GM21737 (cell line): ENCODE data around the gene DBN1.

Experiments used
- ATAC-seq: cut with Tn5 transposase; IDR thresholded peaks from one replicate; pipeline ENCODE4 v1.9.1; 2021; ENCODE audit warnings: mild to moderate bottlenecking, moderate library complexity; ENCODE audit not compliant: unreplicated experiment

DBN1 gene

DNA sequence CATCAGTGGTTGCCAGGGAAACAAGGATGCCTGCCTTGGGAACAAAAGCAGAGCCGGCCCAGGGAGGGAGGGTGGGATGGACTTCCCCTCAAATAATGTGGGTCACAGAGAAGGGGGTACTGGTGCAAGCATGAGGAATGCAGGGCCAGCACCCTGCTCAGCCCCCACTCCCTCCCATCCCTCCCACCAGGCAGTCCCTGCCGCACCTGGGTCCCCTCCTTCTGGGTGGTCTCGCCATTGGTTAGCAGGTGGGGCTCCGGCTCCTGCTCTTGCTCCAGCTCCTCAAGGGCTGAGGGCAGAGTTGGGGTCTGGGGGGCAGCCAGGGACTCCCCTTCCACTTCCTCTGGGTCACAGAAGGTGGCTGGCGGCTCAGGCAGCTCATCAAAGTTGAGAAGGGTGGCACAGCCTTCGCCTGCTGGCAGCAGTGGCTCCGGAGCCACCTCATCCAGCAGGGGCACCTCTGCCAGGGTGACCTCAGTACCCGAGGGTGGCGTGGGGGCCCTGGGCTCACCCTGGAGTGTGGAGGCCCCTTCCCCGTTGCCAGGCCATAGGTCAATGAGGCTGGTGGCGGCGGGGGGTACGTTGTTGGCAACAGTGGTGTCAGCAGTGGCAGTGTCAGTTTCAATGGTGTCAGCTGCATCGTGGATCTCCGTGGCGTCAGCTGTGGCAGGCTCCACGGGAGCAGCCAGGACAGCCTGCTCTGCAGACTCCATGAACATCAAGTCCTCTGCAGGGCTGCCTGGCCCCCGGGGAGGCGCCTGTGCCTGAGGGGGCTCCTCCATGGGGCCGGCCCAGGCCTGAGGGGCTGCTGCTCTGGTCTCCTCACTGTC, 15.4 kb downstream of the DBN1 start:
- ATAC-seq, result no peak

DNA sequence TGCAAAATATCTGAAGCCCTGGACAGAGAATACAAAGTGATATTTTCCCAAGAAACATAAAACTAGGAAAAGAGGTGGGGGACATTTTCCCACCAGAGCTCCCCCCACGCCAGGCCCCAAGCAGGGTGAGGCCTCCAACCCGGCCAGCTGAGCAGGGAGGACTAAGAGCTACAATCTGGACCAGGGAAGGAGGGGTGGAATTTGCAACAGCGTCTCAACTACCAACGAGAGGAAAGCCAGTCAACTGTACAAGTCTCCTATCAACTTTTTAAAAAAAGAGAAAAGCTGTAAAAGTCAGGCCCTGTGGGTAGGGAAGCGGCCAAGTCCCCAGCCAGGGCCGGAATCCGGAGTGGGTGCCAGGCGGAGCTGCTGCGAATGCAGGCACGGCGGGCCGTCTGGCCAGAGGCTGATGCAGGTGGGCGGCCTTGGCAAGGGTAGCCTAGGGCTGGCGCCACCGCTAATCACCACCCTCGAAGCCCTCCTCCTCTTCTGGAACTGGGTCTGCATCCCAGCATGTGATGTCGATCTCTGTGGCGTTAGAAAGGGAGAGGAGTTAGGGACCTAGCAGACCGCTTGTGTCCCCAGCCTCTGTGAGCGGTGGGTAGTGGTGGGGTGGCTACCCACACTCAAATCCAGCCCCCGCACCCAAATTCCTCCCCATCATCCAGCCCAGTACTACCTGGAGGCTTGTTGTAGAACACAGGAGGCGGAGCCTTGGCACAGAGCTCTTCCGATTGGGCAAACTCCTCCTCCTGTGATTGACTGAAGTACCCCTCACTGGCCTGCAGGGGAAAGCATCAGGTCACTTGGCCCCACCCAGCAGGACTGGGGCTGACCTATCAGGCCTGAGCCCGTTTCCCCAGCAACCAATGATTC, 16.2 kb downstream of the DBN1 start:
- peak; percentile 20 for ATAC-seq

DNA sequence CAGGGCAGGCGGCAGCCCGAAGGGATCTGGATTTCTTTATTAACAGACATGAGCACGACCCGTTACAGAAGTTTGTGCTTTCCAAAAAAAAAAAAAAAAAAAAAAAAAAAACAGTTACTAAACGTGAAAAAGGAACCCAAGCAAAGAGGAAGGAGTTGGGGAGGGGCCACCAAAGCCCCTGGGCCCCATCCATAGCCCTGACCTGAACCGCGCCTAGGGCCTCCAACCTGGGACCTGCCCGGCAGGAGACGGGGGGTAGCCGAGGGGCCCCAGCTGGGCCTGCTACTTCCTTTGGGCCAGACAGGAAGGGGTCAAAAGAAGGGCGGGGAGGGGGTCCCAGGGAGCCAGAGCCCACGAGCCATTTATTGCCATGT, 16.9 kb downstream of the DBN1 start:
- no peak for ATAC-seq

DNA sequence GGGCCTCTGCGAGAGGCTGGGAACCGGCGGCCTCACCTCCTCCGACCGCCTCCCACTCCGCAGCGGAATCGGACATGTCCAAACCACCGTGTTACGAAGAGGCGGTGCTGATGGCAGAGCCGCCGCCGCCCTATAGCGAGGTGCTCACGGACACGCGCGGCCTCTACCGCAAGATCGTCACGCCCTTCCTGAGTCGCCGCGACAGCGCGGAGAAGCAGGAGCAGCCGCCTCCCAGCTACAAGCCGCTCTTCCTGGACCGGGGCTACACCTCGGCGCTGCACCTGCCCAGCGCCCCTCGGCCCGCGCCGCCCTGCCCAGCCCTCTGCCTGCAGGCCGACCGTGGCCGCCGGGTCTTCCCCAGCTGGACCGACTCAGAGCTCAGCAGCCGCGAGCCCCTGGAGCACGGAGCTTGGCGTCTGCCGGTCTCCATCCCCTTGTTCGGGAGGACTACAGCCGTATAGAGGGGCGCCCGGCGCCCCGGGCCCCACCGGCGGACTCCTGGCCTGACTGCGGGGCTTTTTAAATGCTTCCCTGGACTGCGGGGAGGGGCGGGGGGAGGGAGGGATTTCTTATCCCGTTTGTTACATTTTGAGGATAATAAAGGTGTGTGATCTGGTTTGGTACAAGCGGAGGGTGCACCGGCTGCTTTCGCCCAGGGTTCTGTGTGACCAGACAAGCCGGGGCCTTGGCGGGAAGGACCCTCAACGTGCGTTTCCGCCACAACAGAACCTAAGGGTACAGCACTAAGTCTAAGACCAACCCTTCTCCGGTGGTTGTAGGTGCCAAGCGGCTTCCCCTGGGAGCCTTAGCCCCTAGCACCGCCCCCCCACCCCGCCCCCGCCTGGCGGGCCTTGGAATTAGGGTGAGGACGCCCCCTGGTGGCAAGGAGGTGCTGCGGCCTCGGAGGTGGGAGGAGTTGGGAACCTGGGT, 17.5 kb downstream of the DBN1 start:
- peak; percentile 11 for ATAC-seq

DNA sequence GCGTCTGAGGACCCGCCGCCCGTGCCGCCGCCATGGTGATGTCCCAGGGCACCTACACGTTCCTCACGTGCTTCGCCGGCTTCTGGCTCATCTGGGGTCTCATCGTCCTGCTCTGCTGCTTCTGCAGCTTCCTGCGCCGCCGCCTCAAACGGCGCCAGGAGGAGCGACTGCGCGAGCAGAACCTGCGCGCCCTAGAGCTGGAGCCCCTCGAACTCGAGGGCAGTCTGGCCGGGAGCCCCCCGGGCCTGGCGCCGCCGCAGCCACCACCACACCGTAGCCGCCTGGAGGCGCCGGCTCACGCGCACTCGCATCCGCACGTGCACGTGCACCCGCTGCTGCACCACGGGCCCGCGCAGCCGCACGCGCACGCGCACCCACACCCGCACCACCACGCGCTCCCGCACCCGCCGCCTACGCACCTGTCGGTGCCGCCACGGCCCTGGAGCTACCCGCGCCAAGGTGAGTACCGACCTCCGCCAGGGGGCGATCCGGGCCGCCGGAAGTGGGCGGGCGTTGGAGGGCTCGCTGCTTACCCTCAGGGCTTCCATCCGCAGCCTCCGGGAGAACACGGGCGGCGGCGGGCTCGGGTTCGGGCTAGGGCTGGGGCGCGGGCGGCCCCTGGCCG, 18.3 kb downstream of the DBN1 start:
- peak; percentile 48 for ATAC-seq

DNA sequence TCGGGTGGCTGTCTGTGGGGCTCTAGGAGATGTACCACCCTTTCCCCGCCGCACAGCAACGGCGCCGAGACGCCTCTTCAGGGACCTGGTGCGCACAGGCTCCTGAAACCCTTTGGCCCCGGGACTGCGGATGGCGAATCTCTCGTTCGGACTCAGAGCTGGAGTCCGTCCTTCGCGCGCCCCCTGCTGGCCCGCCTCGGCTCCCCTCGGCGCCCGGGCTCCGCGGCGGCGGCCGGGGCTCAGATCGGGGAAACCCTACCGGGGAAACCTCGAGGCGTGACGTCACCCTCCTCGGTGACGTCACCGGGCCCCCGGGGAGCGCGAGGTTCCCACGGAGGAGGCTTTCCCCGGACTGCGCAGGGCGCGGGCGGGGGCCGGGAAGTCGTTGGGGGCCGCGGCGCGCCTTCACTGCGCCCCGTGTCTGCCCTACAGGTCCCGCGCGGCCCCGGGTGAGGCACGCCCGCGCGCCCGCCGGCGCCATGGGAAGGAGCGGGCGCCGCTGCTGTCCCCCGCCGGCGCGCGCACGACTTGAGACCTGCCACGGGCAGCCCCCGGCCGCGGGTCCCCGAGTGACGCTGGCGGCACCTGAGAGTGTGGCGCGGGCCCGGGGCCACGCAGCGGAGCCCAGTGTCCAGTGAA, 18.9 kb downstream of the DBN1 start:
- peak; percentile 49 for ATAC-seq

DNA sequence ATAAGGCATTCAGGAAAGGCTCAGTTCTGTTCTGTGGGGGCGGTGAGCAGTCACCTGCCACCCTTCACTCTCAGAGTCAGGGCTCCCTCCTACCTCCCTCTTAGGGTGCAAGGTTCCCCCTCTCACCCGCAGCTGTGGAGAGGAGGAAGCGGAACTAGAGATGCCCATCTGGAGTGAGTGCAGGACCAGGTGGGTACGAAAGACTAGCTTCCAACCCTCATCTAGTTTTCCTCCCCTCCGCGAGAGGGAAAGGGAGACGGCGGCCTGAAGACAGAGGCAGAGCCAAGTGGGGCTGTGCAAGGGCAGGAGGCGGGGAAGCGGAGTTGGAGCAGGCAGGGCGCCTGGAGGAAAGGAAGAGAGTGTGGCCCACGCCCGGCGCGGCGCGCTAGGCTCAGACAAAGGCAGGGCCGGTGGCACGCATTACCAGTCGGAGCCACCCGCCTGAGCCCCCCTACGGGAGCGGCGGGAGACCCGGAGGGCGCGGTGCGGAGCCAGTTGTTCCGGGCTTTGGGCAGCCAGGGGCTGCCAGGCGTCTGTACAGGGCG, 19.5 kb downstream of the DBN1 start:
- no peak for ATAC-seq

DNA sequence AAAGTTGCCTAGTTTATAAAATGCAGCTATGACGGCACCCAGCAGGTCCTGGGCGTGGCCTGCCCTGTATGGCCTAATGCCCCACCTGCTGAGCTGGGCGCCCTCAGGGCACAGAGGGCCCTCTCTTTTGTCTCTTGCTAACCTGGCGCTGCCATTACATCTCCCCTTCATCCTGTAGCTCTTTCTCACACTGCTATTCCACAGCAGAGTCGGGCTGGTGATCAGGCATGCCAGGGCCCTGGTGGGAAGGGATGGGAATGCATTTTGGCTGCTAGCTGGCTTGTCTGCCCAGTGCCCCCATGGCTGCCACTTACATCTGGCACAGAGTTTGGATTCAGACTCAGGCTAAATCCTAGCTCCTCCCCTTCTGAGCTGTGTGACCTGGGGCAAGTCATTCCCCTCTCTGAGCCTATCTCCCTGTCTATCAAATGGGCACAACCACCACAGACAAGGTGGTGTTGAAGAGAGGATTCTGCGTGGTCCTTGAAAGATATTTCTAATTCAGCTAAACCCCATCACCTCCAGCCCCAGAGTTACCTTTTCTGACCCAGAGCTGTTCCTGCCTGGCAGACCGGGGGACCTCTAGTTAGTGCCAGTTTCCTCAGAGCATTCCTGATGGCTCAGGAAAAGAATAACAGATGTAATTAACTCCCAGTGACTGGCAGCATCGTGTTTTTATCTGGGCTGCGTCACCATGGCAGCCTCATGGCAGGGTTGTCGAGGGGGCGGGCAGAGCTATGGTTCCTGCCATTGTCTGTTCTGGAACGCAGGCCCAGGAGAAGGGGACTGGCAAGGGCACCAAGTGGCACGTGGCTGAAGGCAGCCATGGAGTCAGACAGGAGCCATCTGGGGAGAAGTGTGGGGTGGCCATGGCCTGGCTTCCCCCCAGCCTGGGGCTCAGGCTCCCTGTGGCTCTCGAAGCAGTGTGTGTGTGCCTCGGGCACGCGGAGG, 20.5 kb downstream of the DBN1 start:
- ATAC-seq, result no peak

DNA sequence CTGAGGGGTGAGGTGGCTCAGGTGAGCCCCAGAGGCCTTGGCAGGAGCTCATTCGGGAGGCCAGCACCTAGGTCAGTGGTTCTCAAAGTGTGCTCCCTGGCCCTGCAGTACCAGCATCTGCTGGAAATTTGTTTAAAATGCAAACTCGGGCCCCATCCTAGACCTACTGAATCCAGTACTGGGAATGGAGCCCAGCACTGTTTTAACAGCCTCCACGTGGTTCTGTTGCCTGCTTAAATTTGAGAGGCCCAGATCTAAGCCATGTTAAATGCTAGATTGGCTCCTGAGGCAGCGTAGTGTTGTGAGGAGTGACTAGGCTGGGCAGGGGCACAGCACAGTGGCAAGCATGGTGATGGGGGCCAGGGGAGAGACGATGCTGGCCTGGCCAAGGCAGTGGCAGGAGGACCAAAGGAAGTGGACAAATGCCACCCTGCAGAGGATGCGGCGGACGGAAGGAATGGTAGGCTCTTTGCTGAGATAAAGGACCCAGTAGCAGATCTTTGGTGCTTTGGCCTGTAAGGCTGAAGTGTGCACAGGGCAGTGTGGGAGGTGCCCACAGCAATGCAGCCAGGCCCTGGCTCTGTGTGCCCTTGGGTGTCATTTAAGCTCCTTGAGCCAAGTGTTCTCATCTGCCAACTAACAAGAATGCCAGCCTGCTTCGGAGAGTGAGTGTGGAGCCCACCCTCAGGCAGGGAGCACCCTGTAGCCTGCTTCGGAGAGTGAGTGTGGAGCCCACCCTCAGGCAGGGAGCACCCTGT, 22.6 kb downstream of the DBN1 start:
- ATAC-seq, result no peak

DNA sequence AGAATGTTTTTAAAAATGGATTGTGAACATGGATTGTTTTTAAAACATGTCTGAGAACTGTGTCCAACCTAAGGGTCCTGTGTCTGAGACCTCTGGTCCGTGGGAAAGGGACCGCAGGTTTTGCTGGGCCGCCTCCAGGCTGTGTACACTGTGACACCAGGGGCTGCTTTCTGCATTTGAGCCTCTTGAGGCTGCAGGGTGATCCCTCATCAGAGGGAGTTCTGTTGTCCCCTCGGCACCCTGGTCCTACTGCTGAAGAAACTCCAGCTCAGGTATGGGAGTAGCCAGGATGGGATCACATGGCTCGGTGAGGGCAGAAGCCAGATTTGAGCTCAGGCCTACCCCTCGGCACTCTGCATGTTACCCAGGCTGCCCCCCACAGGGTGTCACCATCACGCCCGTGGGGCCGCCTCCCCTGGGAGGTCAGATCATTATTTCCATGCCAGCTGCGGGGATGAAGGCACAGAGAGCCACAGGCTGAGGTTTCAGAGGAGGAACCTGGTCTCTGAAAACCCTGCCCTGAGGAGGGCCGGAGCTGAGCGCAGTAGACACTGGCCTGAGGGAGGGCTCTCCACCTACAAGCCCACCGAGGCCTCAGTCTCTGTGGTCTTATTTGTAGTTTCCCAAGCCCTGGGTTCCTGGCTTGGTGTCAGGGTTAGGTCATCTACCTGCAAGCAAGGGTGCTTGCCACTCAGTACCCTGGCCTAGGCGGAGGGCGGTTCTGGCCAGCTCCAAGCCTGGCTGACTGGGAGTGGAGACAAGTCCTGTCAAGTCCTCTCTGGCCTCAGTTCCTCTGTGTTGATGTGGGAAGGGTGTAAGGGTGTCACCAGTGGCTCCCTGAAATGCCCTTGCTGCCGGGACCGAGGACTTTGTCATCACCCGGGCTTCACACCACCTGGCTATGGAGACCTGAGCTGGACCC, 24.0 kb downstream of the DBN1 start:
- ATAC-seq, result no peak

DNA sequence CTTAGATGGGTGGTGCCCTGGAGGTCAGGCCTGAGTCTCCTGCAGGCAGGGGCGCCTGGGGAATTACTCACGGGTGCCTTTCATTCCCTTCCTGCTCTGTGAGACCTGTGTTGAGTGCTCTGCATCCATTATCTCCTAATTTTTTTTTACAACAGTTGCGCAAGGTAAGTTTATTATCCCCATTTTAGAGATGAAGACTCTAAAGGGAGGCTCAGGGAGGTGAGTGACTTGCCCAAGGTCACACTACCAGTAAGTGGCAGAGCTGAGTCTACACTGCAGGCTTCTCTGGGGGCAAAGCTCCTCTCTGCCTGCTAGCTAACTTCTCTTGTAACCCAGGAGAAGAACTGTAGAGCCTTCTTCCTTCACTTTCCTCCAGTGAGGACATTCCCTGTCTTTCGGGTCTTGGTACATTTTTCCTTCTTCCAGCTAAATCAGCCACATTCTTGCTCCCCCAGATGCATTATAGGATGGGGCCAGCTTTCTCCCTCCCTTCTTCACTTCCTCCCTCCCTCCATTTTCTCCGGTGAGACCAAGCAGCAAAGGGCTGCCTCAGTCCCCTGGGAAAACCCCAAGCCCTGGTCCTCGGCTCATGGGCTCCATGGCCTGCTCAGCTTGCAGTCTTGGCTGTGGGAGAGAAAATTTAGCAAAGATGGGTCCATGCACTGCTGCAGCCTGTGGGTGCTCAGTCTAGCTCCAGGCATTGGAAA, 25.0 kb downstream of the DBN1 start:
- no peak for ATAC-seq

DNA sequence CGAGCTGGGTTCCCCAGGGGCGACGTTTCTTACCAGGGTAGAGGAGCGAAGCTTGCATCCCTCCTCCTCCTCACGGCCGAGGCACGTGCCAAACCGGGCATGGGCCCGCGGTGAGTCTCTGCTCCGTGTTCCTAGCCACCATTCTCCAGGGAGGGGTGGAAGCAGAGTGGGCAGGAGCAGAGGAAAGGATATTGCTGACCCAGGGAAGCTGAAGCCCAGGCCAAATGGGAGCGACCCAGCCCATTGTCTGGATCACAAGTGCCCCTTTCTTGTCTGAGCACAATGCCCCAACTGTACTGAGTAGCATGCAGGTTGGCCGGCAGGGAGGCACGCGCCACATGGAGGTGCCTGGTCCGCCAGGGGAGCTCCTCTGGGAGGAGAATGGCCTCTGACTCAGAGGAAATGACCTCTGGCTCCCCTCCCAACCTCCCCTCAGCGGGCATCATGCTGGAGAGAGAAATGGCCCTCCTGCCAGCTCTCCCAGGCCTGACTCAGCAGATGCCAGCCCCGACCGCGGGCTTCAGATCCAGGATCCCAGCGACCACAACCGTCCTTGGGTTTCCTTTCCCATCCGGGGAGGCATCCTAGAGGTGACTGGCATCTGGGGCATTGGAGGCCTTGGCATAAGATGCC, 25.7 kb downstream of the DBN1 start:
- no peak for ATAC-seq

DNA sequence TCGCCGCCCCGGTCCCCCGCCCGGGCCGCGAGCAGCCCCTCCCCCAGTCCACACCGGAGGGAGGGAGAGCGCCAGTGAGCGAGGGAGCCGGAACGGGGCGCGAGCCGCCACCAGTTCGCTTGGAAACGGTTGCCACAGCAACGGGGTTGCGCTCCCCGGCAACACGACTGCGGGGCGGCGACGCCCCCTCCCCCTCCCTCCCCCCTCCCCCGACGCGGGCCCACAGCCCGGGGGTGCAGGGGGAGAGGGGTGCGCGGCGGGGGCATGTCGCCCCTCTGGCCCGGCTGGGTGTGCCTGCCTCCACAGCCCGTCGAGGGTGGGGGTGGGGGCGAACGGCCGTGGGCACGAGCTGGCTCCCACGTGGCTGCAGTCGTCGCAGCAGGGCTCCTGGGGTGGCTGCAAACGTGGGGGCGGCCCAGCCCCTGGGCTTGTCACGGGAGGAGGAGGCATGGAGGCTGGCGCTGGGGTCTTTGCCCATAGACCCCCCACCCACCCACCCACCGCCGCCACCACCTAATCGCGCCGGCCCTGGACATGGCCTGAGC, 26.3 kb downstream of the DBN1 start:
- peak; percentile 25 for ATAC-seq

DNA sequence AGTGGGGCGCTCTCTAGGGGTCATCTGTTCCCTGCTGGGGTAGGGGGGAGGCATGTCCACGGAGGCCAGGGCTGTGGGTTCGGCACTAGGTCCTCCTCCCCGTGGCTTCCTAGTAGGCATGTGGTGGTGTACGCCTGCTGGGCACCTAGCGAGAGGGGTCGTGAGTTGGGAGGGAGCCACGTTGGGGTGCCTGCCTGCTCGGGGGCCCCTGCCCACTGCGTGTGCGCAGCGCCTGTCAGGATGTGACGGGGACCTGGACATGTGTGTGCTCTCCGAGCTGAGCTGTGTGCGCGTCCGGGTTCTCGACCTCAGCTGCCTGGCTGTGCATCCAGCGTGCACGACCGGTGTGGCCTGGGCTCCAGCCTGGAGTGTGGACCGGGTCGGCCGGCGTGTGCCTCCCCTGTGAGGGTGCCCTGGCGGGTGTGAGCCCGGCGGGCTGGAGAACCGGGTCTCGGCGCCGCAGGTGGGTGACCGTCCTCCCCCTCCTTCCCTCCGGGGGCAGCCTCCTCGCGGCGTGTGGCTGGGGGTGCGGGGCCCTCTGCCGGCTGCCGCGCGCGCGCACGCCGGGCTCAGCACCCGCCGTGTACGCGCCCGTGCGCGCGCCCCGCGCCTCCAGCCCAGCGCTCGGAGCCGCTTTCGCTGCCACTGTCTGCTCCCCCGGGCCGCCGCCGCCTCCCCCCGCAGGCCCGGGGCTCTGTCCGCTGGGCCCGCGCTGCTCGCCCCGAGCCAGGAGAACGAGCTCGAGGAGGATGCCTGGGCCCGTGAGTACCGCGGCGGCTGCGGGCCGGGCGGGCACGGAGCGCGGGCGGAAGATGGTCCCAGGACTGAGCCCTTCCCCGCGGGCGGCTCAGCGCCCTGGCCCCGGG, 27.0 kb downstream of the DBN1 start, which contains the start of gene PRR7:
TSS of gene PRR7 (plus strand) at position 615 of the 866 bp plus-strand sequence. CDS start 8,254 bp downstream, outside the sequence.
- ATAC-seq, result peak; percentile 53

DNA sequence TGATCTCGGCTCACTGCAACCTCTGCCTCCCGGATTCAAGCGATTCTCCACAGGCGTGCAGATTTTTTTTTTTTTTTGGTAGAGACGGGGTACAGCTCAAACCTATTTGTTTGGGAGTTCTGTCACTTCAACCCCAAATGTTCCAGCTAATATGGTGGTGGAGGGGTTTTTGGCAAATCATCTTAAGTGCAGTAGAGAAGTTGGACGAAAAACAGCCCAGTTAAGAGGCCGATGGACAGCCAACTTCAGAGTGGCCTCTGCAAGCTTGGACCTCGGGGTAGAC, 27.6 kb downstream of the DBN1 start:
- ATAC-seq, result no peak
